Spleen (tissue), 7 donors: ENCODE data around the gene PARD3.

Experiments used
- POLR2A ChIP-seq, 3 donors: fragments of 450-650 bp; IDR thresholded peaks; one replicate each; pipeline ENCODE4 v1.5.1; 2017; ENCODE audit warnings: antibody characterized with exemption in 3 of 3, mild to moderate bottlenecking in 1 of 3
- TF ChIP-seq, protein P1 (sequence below), 11 experiments: fragments of 200-600 bp in 7 of 11; fragments of 450-650 bp in 4 of 11; sonication (generic) in 4 of 11; IDR thresholded peaks in 8 of 11; conservative IDR thresholded peaks in 3 of 11; 1 replicate in 7 of 11; 2 replicates in 4 of 11; pipeline versions ENCODE4 v1.4.0 to v1.8.0; 2016 to 2021; ENCODE audit warnings: antibody characterized with exemption in 11 of 11, inconsistent platforms in 4 of 11, mild to moderate bottlenecking in 1 of 11
- donor health status: DM: no; HTN: no; CAD: no; lungs with moderate emphysema.
- donor health status: DM: no; HTN: no; CAD: no.
- donor health status: DM: no; HTN: no; CAD: no.

GRCh38 chr10:34526186-34526585 lies 288.9 kb downstream of the PARD3 start:
- TF ChIP-seq, protein P1, sequence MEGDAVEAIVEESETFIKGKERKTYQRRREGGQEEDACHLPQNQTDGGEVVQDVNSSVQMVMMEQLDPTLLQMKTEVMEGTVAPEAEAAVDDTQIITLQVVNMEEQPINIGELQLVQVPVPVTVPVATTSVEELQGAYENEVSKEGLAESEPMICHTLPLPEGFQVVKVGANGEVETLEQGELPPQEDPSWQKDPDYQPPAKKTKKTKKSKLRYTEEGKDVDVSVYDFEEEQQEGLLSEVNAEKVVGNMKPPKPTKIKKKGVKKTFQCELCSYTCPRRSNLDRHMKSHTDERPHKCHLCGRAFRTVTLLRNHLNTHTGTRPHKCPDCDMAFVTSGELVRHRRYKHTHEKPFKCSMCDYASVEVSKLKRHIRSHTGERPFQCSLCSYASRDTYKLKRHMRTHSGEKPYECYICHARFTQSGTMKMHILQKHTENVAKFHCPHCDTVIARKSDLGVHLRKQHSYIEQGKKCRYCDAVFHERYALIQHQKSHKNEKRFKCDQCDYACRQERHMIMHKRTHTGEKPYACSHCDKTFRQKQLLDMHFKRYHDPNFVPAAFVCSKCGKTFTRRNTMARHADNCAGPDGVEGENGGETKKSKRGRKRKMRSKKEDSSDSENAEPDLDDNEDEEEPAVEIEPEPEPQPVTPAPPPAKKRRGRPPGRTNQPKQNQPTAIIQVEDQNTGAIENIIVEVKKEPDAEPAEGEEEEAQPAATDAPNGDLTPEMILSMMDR (IDR thresholded peaks at IDR 0.05 in 8 of 11, conservative IDR thresholded peaks at IDR 0.05 in 3 of 11) = no peak
- TF ChIP-seq POLR2A (IDR thresholded peaks at IDR 0.05) = no peak
